Sigmoid colon (tissue), 7 donors: Measurements from ENCODE around the gene SIPA1L3. TPM values are rescaled to one million over a fixed set of nuclear protein-coding genes. Genes with fewer than 3 reads are reported as not detected.

Experiments used
- DNase-seq: peaks from one replicate; pipeline ENCODE4 v3.0.0-alpha.2; 2019
- H3K27ac ChIP-seq, 4 donors: fragments of 200-600 bp; sonication (generic); one replicate each; pipeline ENCODE4 v1.5.1; 2016 to 2019; ENCODE audit warnings: mild to moderate bottlenecking in 1 of 4
- H3K27me3 ChIP-seq, 3 donors: fragments of 200-600 bp; sonication (generic); one replicate each; pipeline ENCODE4 v1.5.1; 2019; ENCODE audit warnings: mild to moderate bottlenecking in 1 of 3
- H3K36me3 ChIP-seq, 4 donors: fragments of 200-600 bp; sonication (generic); one replicate each; pipeline ENCODE4 v1.5.1; 2016 to 2019
- H3K4me1 ChIP-seq, 4 donors: fragments of 200-600 bp; sonication (generic); one replicate each; pipeline ENCODE4 v1.5.1; 2017 to 2019
- H3K4me3 ChIP-seq, 4 donors: fragments of 200-600 bp; sonication (generic); one replicate each; pipeline ENCODE4 v1.5.1; 2017 to 2019; ENCODE audit warnings: mild to moderate bottlenecking in 2 of 4, moderate library complexity in 1 of 4
- H3K9me3 ChIP-seq, 4 donors: fragments of 200-600 bp in 3 of 4; sonication (generic) in 3 of 4; one replicate each; pipeline versions ENCODE4 v1.5.1 to v1.6.1; 2013 to 2019
- CTCF ChIP-seq, 4 experiments: fragments of 450-650 bp in 3 of 4; fragments of 200-600 bp in 1 of 4; IDR thresholded peaks; one replicate each; pipeline ENCODE4 v1.5.1; 2016 to 2019; ENCODE audit warnings: antibody characterized with exemption in 4 of 4, mild to moderate bottlenecking in 3 of 4, moderate library complexity in 2 of 4
- EP300 ChIP-seq, 4 donors: sonication (generic); formaldehyde crosslinking; IDR thresholded peaks; one replicate each; pipeline ENCODE4 v1.6.1; 2017; ENCODE audit warnings: antibody characterized with exemption in 4 of 4
- POLR2A ChIP-seq, 2 donors: fragments of 450-650 bp; IDR thresholded peaks; one replicate each; pipeline ENCODE4 v1.6.1; 2016; ENCODE audit warnings: antibody characterized with exemption in 2 of 2, mild to moderate bottlenecking in 2 of 2, moderate library complexity in 2 of 2
- POLR2AphosphoS5 ChIP-seq, 4 donors: sonication (generic); formaldehyde crosslinking; IDR thresholded peaks; one replicate each; pipeline ENCODE4 v1.6.1; 2017; ENCODE audit warnings: antibody characterized with exemption in 4 of 4
- WGBS, 2 donors: extraction: QIAGEN DNeasy Blood & Tissue Kit; methylation state at CpG; one replicate each; pipeline ENCODE4 v1.1.7; 2013; 5-methylcytosine and 5-hydroxymethylcytosine counted together
- intact Hi-C: fragments of 100-400 bp; cut with DNase I; formaldehyde crosslinking; loops from one replicate; pipeline ENCODE4 v1.15.1; 2023
- polyA plus RNA-seq, 3 donors: library from polyadenylated mRNA; stranded (reverse); fragments of 200-250 nt; gene quantifications; one replicate each; pipeline ENCODE4 v1.2.3, GENCODE V29; 2013
- total RNA-seq, 4 donors: library from RNA; depleted of rRNA; stranded (reverse); fragments of >200 nt; gene quantifications; one replicate each; pipeline ENCODE4 v1.1.0, GENCODE V29; 2016
- donor health status: healthy with polysubstance abuse.
- donor health status: Bipolar disorder and iron deficiency.
- donor health status: healthy.

The SIPA1L3 gene
- total and polyA plus RNA-seq, 7 donors = 7.7 to 47.9 (median 9.9) TPM

GRCh38 chr19:37972803-37973202 lies 65.8 kb downstream of the SIPA1L3 start:
- DNase-seq = no peak
- no peak overlapping the region for H3K4me3 ChIP-seq

GRCh38 chr19:37973666-37974065 lies 66.7 kb downstream of the SIPA1L3 start:
- Histone ChIP-seq H3K4me3 (no peak overlapping the region), H3K4me1 (no peaks in the 10 kb centered on the region), H3K27ac (no peak overlapping the region), H3K9me3 (peaks cover 4 to 8% (median 6%) of the 10 kb centered on the region in 4 donors), H3K36me3 (no peaks in the 10 kb centered on the region), H3K27me3 (no peaks in the 10 kb centered on the region)
- DNase-seq = no peak
- intact Hi-C loops = no loop called here
- 88 to 89% methylated on average over 2 of the region's 2 CpGs for WGBS, 2 donors
- TF ChIP-seq POLR2A (IDR thresholded peaks at IDR 0.05) (no peak), EP300 (IDR thresholded peaks at IDR 0.05) (no peak), POLR2AphosphoS5 (IDR thresholded peaks at IDR 0.05) (no peak), CTCF (IDR thresholded peaks at IDR 0.05) (no peak)

More at GRCh38 chr19:37972803-37973202, 65.8 kb downstream of the SIPA1L3 start:
- Histone ChIP-seq H3K36me3 (no peaks in the 10 kb centered on the region), H3K9me3 (peaks cover 4 to 8% (median 6%) of the 10 kb centered on the region in 4 donors), H3K4me1 (no peaks in the 10 kb centered on the region), H3K27me3 (no peaks in the 10 kb centered on the region), H3K27ac (no peak overlapping the region)
- intact Hi-C loops = no loop called here
- TF ChIP-seq CTCF (IDR thresholded peaks at IDR 0.05) (no peak), EP300 (IDR thresholded peaks at IDR 0.05) (no peak), POLR2AphosphoS5 (IDR thresholded peaks at IDR 0.05) (no peak), POLR2A (IDR thresholded peaks at IDR 0.05) (no peak)
- 97% methylated on average over 3 of the region's 3 CpGs for WGBS, 2 donors

- Histone ChIP-seq H3K9me3 (peaks cover 4 to 8% (median 6%) of the 10 kb centered on the region in 4 donors), H3K4me3 (no peak overlapping the region), H3K4me1 (peaks cover 0 to under 1% (median 0%) of the 10 kb centered on the region in 4 donors), H3K36me3 (no peaks in the 10 kb centered on the region), H3K27ac (no peak overlapping the region), H3K27me3 (no peaks in the 10 kb centered on the region)
- TF ChIP-seq POLR2A (IDR thresholded peaks at IDR 0.05) (no peak), CTCF (IDR thresholded peaks at IDR 0.05) (no peak), EP300 (IDR thresholded peaks at IDR 0.05) (no peak), POLR2AphosphoS5 (IDR thresholded peaks at IDR 0.05) (no peak)
- WGBS, 2 donors = 82 to 93% methylated on average over 13 of the region's 13 CpGs
- DNase-seq = peak; percentile 20
- intact Hi-C loops = no loop called here
These were observed 68.1 kb downstream of the SIPA1L3 start for GRCh38 chr19:37975071-37975470.

GRCh38 chr19:37975596-37976515 lies 68.8 kb downstream of the SIPA1L3 start:
- H3K4me1 ChIP-seq = peaks cover 0 to 8% (median 1%) of the 10 kb centered on the region in 4 donors
- intact Hi-C loops = no loop called here
- H3K4me3 ChIP-seq = no peak overlapping the region
- peak; percentile 45 for DNase-seq
- no peak overlapping the region for H3K27ac ChIP-seq
- TF ChIP-seq POLR2A (IDR thresholded peaks at IDR 0.05) = no peak
- peaks cover 0 to under 1% (median under 1%) of the 10 kb centered on the region in 4 donors for H3K9me3 ChIP-seq
- 86 to 95% methylated on average over 16 of the region's 16 CpGs for WGBS, 2 donors
- no peaks in the 10 kb centered on the region for H3K36me3 ChIP-seq
- no peaks in the 10 kb centered on the region for H3K27me3 ChIP-seq

- no peaks in the 10 kb centered on the region for H3K27me3 ChIP-seq
- intact Hi-C loops = no loop called here
- no peaks in the 10 kb centered on the region for H3K36me3 ChIP-seq
- H3K4me1 ChIP-seq = peaks cover 0 to 10% (median 1%) of the 10 kb centered on the region in 4 donors
- no peaks in the 10 kb centered on the region for H3K9me3 ChIP-seq
- no peak overlapping the region for H3K27ac ChIP-seq
- H3K4me3 ChIP-seq = no peak overlapping the region
- TF ChIP-seq POLR2AphosphoS5 (IDR thresholded peaks at IDR 0.05) = no peak
- TF ChIP-seq EP300 (IDR thresholded peaks at IDR 0.05) = no peak
- TF ChIP-seq POLR2A (IDR thresholded peaks at IDR 0.05) = no peak
- 80 to 89% methylated on average over 5 of the region's 5 CpGs for WGBS, 2 donors
- DNase-seq = no peak
These were observed 70.4 kb downstream of the SIPA1L3 start for GRCh38 chr19:37977391-37977790.
